Metanephros (tissue), 2 donors: ENCODE results near the gene PRAF2. TPM values are rescaled to one million over a fixed set of nuclear protein-coding genes. Genes with fewer than 3 reads are reported as not detected.

Experiments
- small RNA-seq: library from RNA; depleted of rRNA; stranded (forward); fragments of <200 nt; gene quantifications from one replicate; pipeline ENCODE3, GENCODE V24; 2014; ENCODE audit warnings: low replicate concordance
- total RNA-seq: library from RNA; depleted of rRNA; stranded (reverse); fragments of >200 nt; gene quantifications from one replicate; pipeline ENCODE4 v1.2.3, GENCODE V29; 2014

Gene PRAF2
- 8.1 TPM for total RNA-seq

GRCh38 chrX:49073601-49074575 lies at the start of gene PRAF2:
PRAF2 (minus strand) TSS chrX:49074002; CDS start chrX:49073987, 15 bp downstream.

GRCh38 chrX:49079489-49080428 lies 6.0 kb upstream of the PRAF2 start, which contains the start of gene WDR45:
WDR45 (minus strand) TSS chrX:49079887; CDS start chrX:49078095, 1,792 bp downstream.

GRCh38 chrX:49058794-49059193 lies 15.0 kb downstream of the PRAF2 start, which contains the start of gene CCDC120:
CCDC120 (plus strand) TSS chrX:49058999; CDS start chrX:49062042, 3,043 bp downstream.

GRCh38 chrX:49043220-49043986 lies 30.4 kb downstream of the PRAF2 start, which contains the start of gene TFE3:
TFE3 (minus strand) TSS chrX:49043357; CDS start chrX:49043226, 131 bp downstream.

Small RNAs within 50 kb of the gene (small RNA-seq; reads per million reads assigned to genes)
- not detected for gene RNU4-52P

Other genes with a start within 250 kb of the PRAF2 start
- not detected for gene ERAS, start 247.5 kb downstream of the PRAF2 start, total RNA-seq
- 38.5 TPM for gene PCSK1N, start 238.4 kb downstream of the PRAF2 start, total RNA-seq
- gene TIMM17B, start 176.2 kb downstream of the PRAF2 start, total RNA-seq, result 33.0 TPM
- gene PQBP1, start 176.1 kb downstream of the PRAF2 start, total RNA-seq, result 36.7 TPM
- 22.4 TPM for gene SLC35A2, start 162.4 kb downstream of the PRAF2 start, total RNA-seq
- 9.3 TPM for gene PIM2, start 155.0 kb downstream of the PRAF2 start, total RNA-seq
- 34.3 TPM for gene OTUD5, start 116.4 kb downstream of the PRAF2 start, total RNA-seq
- 2.7 TPM for gene KCND1, start 102.2 kb downstream of the PRAF2 start, total RNA-seq
- 28.4 TPM for gene GRIPAP1, start 71.7 kb downstream of the PRAF2 start, total RNA-seq
- gene TFE3, start 30.6 kb downstream of the PRAF2 start, total RNA-seq, result 27.9 TPM
- gene CCDC120, start 15.0 kb downstream of the PRAF2 start, total RNA-seq, result 6.4 TPM
- gene WDR45, start 5.9 kb upstream of the PRAF2 start, total RNA-seq, result 44.8 TPM
- 24.2 TPM for gene GPKOW, start 49.7 kb upstream of the PRAF2 start, total RNA-seq
- 9.5 TPM for gene MAGIX, start 88.8 kb upstream of the PRAF2 start, total RNA-seq
- gene PLP2, start 97.9 kb upstream of the PRAF2 start, total RNA-seq, result 24.3 TPM
- gene PRICKLE3, start 112.4 kb upstream of the PRAF2 start, total RNA-seq, result 8.0 TPM
- gene SYP, start 126.2 kb upstream of the PRAF2 start, total RNA-seq, result 2.3 TPM
- 0.41 TPM for gene CACNA1F, start 159.3 kb upstream of the PRAF2 start, total RNA-seq
- gene CCDC22, start 161.5 kb upstream of the PRAF2 start, total RNA-seq, result 21.0 TPM
- gene FOXP3, start 190.7 kb upstream of the PRAF2 start, total RNA-seq, result 0.23 TPM
- gene PPP1R3F, start 195.8 kb upstream of the PRAF2 start, total RNA-seq, result 8.3 TPM
- gene GAGE10, start 229.6 kb upstream of the PRAF2 start, total RNA-seq, result not detected
- gene GAGE12J, start 248.0 kb upstream of the PRAF2 start, total RNA-seq, result not detected